Progenitor cell of endocrine pancreas (in vitro differentiated cells): ENCODE data around the gene RBM6. TPM values are rescaled to one million over a fixed set of nuclear protein-coding genes. Genes with fewer than 3 reads are reported as not detected.
"Not testable (repeated sequence)": the region's sequence is repeated elsewhere in the genome, so short reads cannot be mapped to it uniquely, and the experiment has no call there.

ENCODE experiments used
- DNase-seq: peaks from one replicate; pipeline ENCODE4 v3.0.0; 2021; ENCODE audit warnings: low spot score; ENCODE audit not compliant: unreplicated experiment
- H3K27ac Mint-ChIP-seq: 2 replicates; pipeline ENCODE4 v1.8.0; 2021; ENCODE audit warnings: mild to moderate bottlenecking, moderate library complexity, mixed read lengths
- H3K27me3 Mint-ChIP-seq: 2 replicates; pipeline ENCODE4 v1.8.0; 2021; ENCODE audit warnings: mixed read lengths
- H3K36me3 Mint-ChIP-seq: 2 replicates; pipeline ENCODE4 v1.8.0; 2022; ENCODE audit warnings: mixed read lengths; ENCODE audit not compliant: insufficient read depth
- H3K4me1 Mint-ChIP-seq: 2 replicates; pipeline ENCODE4 v1.8.0; 2021; ENCODE audit warnings: low read depth, mixed read lengths
- H3K4me3 Mint-ChIP-seq: 2 replicates; pipeline ENCODE4 v1.8.0; 2021; ENCODE audit warnings: low read depth, mild to moderate bottlenecking, moderate library complexity, mixed read lengths
- H3K9me3 Mint-ChIP-seq: 2 replicates; pipeline ENCODE4 v1.8.0; 2021; ENCODE audit warnings: low read depth, mixed read lengths
- total RNA-seq: library from RNA; stranded (reverse); gene quantifications from 2 replicates; pipeline ENCODE4 v1.2.1, GENCODE V29; 2021
- TF ChIP-seq, protein P1 (sequence below): fragments of 200-600 bp; sonication (generic); IDR thresholded peaks from one replicate; pipeline ENCODE4 v1.5.0; 2021; ENCODE audit warnings: antibody characterized with exemption, mild to moderate bottlenecking; ENCODE audit not compliant: unreplicated experiment

RBM6 gene
- total RNA-seq, 1 donor from 2014 or later = 144 TPM

DNA sequence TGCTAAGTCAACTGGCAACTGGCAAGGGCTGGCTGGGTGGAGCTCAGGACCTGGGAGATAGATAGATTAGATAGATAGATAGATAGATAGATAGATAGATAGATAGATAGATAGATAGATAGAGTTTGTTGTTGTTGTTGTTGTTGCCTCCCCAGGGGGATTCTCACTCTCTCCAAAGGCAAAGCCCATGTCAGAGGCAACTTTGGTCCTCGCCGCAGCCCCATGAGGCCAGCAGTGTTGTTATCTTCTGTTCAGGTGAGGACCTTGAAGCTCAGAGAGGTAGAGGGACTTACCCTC is 28.9 kb upstream of the RBM6 start:
- Mint-ChIP-seq H3K36me3 (peaks cover 8% of the 10 kb centered on the region), H3K27ac (no peak overlapping the region), H3K27me3 (peaks cover 26% of the 10 kb centered on the region), H3K4me1 (no peaks in the 10 kb centered on the region), H3K4me3 (no peak overlapping the region), H3K9me3 (no peaks in the 10 kb centered on the region)
- TF ChIP-seq, protein P1, sequence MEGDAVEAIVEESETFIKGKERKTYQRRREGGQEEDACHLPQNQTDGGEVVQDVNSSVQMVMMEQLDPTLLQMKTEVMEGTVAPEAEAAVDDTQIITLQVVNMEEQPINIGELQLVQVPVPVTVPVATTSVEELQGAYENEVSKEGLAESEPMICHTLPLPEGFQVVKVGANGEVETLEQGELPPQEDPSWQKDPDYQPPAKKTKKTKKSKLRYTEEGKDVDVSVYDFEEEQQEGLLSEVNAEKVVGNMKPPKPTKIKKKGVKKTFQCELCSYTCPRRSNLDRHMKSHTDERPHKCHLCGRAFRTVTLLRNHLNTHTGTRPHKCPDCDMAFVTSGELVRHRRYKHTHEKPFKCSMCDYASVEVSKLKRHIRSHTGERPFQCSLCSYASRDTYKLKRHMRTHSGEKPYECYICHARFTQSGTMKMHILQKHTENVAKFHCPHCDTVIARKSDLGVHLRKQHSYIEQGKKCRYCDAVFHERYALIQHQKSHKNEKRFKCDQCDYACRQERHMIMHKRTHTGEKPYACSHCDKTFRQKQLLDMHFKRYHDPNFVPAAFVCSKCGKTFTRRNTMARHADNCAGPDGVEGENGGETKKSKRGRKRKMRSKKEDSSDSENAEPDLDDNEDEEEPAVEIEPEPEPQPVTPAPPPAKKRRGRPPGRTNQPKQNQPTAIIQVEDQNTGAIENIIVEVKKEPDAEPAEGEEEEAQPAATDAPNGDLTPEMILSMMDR = no peak
- no peak for DNase-seq

DNA sequence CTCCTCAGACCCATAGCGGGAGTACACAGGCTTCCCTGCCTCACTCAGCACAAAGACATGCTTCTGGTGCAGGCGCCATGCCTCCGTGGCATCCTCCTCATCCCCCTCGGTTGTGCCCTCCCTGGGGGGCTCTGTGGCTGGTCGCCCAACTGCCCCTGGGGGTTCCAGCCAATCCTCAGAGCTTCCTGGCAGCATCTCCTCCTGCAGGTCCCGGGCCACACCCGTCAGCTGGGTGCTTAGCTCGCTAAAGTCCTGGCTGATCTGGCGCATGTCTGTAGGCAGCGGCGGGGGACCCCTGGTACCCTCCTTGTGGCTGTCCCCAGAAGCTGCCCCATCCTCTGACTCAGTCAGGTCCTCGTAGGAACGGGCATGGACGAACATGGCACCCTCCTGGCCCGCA is 28.3 kb upstream of the RBM6 start:
- Mint-ChIP-seq H3K27ac (no peak overlapping the region), H3K27me3 (peaks cover 26% of the 10 kb centered on the region), H3K4me3 (no peak overlapping the region), H3K4me1 (no peaks in the 10 kb centered on the region), H3K9me3 (no peaks in the 10 kb centered on the region), H3K36me3 (peaks cover 8% of the 10 kb centered on the region)
- no peak for DNase-seq
- TF ChIP-seq, protein P1 = no peak

DNA sequence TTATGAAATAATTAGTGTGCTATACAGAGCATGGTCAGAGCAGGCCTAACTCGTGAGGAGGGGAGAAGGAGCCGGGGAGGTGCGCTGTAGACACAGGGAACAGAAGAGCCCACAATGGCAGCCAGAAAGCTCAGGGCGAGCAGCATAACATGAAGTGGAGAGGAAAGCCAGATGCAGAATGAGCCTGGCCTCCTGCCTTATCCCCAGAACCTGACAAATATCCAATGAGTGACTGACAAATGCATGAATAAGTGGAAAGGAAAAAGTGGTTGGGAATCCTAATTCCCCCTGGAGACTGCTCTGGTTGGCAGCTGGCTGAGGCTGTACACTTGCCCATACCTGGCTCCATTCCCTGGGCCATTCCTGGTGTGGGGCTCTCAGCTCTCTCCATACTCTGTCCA is 27.1 kb upstream of the RBM6 start:
- no peaks in the 10 kb centered on the region for H3K4me1 Mint-ChIP-seq
- H3K27ac Mint-ChIP-seq = peak overlapping the region; percentile 25
- H3K36me3 Mint-ChIP-seq = peaks cover 8% of the 10 kb centered on the region
- H3K4me3 Mint-ChIP-seq = no peak overlapping the region
- no peaks in the 10 kb centered on the region for H3K9me3 Mint-ChIP-seq
- peaks cover 26% of the 10 kb centered on the region for H3K27me3 Mint-ChIP-seq
- TF ChIP-seq, protein P1 = no peak
- DNase-seq = no peak

DNA sequence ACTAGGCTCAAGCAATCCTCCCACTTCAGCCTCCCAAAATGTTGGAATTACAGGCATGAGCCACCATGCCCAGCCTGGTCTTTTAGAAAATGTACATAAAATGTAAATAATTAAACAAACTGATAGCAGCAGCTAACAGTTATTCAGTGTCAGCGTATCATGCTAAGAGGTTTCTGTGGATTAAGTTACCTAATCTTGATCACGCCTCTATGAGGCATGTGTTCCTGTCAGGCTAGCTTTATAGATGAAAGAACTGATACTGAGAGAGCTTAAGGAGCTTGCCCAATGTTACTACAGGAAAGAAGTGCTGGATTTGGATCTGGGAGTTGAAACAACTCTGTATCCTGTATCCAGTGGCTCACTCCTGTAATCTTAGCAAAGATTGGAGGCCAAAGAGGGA is 25.0 kb upstream of the RBM6 start:
- no peak for DNase-seq
- H3K36me3 Mint-ChIP-seq = peaks cover 8% of the 10 kb centered on the region
- peaks cover 19% of the 10 kb centered on the region for H3K27me3 Mint-ChIP-seq
- no peaks in the 10 kb centered on the region for H3K4me1 Mint-ChIP-seq
- H3K27ac Mint-ChIP-seq = no peak overlapping the region
- H3K9me3 Mint-ChIP-seq = no peaks in the 10 kb centered on the region
- TF ChIP-seq, protein P1 = no peak
- no peak overlapping the region for H3K4me3 Mint-ChIP-seq

DNA sequence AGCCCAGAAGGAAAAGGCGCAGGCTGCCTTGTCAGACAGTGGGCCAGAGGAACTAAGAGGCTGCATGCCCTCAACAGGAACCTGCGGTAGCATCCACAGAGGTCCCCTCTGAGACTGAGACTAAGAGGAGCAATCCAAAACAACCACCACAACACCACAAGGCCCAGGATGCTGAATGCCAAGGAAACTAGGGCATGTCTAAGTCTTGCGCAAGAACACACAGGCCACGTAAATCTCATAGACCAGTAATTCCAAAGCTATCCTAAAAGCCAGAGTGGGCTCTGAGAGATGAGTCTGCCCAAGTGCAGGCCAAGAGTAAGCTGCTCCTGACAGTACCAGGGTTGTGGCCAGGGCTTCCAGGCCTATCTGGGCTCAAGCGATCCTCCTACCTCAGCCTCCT is 23.3 kb upstream of the RBM6 start:
- Mint-ChIP-seq H3K27me3 (peaks cover 7% of the 10 kb centered on the region), H3K4me3 (no peak overlapping the region), H3K9me3 (no peaks in the 10 kb centered on the region), H3K4me1 (no peaks in the 10 kb centered on the region), H3K36me3 (peaks cover 1% of the 10 kb centered on the region), H3K27ac (no peak overlapping the region)
- TF ChIP-seq, protein P1 = no peak
- DNase-seq = no peak

DNA sequence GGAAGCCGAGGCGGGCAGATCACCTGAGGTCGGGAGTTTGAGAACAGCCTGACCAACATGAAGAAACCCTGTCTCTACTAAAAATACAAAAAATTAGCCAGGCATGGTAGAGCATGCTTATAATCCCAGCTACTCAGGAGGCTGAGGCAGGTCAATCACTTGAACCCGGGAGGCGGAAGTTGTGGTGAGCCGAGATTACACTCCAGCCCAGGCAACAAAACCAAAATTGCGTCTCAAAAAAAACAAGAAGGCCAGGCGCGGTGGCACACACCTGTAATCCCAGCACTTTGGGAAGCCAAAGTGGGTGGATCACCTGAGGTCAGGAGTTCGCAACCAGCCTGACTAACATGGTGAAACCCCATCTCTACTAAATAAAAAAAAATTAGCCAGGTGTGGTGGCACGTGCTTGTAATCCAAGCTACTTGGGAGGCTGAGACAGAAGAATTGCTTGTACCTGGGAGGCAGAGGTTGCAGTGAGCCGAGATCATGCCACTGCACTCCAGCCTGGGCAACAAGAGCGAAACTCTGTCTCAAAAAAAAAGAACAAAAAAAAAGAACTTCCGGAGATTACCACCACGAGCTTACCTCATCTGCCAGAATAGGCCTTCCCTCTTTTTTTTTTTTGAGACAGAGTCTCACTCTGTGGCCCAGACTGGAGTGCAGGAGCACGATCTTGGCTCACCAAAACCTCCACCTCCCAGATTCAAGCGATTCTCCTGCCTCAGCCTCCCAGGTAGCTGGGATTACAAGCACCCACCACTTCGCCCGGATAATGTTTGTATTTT is 22.0 kb upstream of the RBM6 start:
- not testable (repeated sequence) for H3K9me3 Mint-ChIP-seq, H3K4me3 Mint-ChIP-seq, H3K4me1 Mint-ChIP-seq, DNase-seq, H3K36me3 Mint-ChIP-seq, H3K27ac Mint-ChIP-seq, H3K27me3 Mint-ChIP-seq
